Brain microvascular endothelial cell (primary cell): Measurements from ENCODE around the gene AEBP1.

ENCODE experiments used
- DNase-seq: peaks from one replicate; pipeline ENCODE4 v3.0.0-alpha.2; 2020
- H3K27ac ChIP-seq: fragments of 250-450 bp; sonication (Bioruptor Pico); 2 replicates; pipeline ENCODE4 v1.5.1; 2020; ENCODE audit warnings: mild to moderate bottlenecking, moderate library complexity
- H3K27me3 ChIP-seq: fragments of 250-450 bp; sonication (Bioruptor Pico); replicated peaks from 2 replicates; pipeline ENCODE4 v1.5.1; 2020; ENCODE audit warnings: mild to moderate bottlenecking
- H3K36me3 ChIP-seq: fragments of 250-450 bp; sonication (Bioruptor Pico); replicated peaks from 2 replicates; pipeline ENCODE4 v1.5.1; 2020; ENCODE audit warnings: mild to moderate bottlenecking
- H3K4me3 ChIP-seq: 2 replicates; pipeline ENCODE4 v1.5.1; 2011; ENCODE audit warnings: low read depth, mild to moderate bottlenecking, control low read depth, low read length, moderate library complexity
- in situ Hi-C: cut with HindIII; loops from 2 replicates; pipeline ENCODE4 v1.10.0; 2017; ENCODE audit warnings: low sequenced_read_pairs, low pct_ligation_motif_present
- TF ChIP-seq, protein P1 (sequence below): IDR thresholded peaks from 2 replicates; pipeline ENCODE4 v1.5.1; 2011; ENCODE audit warnings: low read depth, mild to moderate bottlenecking, moderate library complexity, low read length, control low read depth, inconsistent platforms; ENCODE audit errors: missing control alignments

Gene AEBP1

DNA sequence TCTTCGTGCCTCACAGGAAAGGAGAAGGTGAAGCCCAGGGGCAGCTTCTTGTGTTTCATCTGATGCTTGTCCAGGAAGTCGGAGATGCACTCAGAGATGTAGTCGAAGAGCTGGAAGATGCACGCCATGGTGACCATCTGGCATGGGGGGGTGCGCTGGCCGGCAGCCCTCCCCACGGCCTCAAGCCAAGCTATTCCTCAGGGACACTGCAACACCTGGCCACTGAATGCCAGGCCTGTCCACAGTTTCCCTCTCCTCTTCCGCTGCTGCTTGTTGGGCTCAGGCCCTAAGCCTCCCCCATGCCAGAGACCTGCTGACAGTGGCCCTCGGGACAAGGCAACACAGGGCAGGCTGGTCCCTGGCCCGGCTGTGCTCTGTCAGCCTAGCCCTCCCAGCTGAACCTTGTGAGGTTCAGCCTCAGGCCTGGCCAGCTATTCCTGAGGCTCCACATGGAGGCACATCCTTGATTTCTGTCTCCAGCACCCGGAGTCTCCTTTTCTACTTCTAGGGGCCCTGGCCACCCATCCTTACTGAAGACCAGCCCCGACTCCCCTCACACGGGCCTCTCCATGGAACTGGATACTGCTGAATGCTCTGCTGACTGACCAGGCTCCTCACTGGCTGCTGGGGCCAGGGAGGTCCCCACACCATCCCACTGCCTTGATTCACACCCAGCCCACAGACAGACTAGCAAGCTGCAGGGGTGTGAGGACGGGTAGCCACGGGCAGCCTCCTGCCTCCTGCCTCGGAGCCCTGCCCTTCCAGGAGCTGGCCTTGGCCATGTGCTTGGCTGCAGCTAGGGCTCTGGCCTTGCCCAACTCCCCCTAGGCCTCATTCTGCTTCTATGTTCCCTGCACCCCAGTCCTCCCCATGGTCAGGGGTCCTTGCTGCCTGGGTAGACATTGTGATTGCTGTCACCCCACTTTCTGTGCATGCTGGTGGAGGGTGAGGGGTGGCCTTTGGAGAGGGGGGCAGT is 47.1 kb downstream of the AEBP1 start:
- DNase-seq = no peak
- no peaks in the 10 kb centered on the region for H3K27me3 ChIP-seq
- in situ Hi-C loops = no loop called here

DNA sequence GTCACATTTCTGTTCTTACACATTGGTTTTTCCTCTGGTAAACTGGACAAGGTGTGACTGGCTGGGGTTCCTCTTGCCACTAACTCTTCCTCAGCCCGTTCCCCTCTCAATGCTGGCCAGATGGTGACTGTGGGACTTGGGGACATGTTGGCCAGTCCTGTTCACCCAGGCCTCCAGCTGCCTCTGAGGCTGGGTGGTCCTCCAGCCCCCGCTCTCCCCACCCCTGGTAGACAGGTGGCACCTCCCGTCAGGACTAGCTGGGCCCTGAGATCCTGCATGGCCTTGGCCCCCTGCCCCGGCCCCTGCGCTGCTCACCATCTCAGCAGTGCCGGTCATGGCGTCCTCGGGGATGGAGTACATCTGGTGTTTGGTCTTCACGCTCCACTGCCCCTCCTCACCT is 47.8 kb downstream of the AEBP1 start:
- Histone ChIP-seq H3K36me3 (no peaks in the 10 kb centered on the region), H3K4me3 (no peak overlapping the region), H3K27ac (no peak overlapping the region), H3K27me3 (no peaks in the 10 kb centered on the region)
- in situ Hi-C loops = no loop called here
- no peak for DNase-seq
- TF ChIP-seq, protein P1, sequence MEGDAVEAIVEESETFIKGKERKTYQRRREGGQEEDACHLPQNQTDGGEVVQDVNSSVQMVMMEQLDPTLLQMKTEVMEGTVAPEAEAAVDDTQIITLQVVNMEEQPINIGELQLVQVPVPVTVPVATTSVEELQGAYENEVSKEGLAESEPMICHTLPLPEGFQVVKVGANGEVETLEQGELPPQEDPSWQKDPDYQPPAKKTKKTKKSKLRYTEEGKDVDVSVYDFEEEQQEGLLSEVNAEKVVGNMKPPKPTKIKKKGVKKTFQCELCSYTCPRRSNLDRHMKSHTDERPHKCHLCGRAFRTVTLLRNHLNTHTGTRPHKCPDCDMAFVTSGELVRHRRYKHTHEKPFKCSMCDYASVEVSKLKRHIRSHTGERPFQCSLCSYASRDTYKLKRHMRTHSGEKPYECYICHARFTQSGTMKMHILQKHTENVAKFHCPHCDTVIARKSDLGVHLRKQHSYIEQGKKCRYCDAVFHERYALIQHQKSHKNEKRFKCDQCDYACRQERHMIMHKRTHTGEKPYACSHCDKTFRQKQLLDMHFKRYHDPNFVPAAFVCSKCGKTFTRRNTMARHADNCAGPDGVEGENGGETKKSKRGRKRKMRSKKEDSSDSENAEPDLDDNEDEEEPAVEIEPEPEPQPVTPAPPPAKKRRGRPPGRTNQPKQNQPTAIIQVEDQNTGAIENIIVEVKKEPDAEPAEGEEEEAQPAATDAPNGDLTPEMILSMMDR = no peak

More for the DNA sequence above, 47.1 kb downstream of the AEBP1 start:
- no peak overlapping the region for H3K27ac ChIP-seq
- TF ChIP-seq, protein P1 = no peak
- H3K36me3 ChIP-seq = no peaks in the 10 kb centered on the region
- no peak overlapping the region for H3K4me3 ChIP-seq

DNA sequence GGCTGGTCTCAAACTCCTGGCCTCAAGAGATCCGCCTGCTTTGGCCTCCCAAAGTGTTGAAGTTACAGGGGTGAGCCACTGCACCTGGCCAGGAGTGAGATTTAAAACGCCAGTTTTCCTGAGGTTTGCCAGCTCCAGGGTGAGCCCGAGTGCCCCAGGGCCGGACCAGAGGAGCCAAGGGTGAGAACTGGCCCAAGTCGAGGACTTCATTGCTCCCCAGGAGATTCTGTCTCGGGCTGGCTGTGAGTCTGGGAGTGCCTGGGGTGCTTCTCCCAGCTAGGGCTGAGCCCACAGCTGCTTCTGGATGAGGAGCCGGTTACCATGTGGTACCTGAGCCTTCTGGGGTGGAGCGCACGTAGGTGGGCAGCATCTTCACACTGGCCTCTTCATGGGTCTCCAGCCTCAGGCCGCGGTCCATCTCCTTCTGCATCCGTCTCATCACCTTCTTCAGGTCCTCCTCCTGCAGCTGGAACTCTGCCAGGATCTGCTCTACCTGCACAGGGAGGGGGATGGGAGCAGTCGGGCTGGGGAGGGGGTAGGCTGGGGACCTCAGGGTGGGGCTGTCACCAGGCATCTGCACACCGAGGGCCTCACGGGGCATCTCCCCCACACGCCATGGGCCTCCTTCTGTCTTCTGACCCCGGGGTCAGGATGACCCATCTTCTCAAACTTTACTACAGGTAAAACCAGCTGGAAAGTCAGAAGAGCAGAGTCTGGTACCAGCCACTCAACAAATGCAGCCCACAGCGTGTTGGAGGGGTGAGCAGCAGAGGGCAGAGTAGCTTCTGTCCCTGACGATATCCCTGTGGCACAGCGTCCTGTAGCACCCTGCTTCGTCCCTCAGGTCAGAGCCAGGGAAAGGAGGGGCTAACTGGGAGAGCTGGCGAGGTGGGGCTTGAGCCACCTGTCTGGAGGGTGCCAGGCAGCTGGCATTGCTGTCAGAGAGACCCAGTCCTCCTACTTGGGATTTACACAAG is 49.1 kb downstream of the AEBP1 start:
- in situ Hi-C loops = no loop called here
- no peaks in the 10 kb centered on the region for H3K27me3 ChIP-seq
- TF ChIP-seq, protein P1 = peak; percentile 5

DNA sequence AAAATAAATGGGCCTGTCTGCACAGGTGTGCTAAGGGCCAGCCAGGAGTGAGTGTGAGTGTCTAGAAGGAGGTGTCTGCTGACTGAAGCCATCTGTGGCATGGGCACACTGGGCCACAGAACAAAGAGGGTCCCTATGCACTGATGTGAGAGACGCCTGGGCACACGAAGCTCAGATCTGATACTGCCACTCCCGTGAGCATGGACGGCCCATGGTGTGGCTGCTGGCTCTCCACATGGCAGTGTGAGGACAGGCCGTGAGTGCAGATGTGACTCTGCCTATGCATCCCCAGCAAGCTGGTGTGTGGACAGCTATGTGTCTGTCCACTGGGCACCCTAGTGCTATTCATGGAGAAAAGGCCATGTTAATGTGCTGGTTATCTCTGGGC is 49.8 kb downstream of the AEBP1 start:
- no peak overlapping the region for H3K4me3 ChIP-seq
- H3K27ac ChIP-seq = no peak overlapping the region
- H3K36me3 ChIP-seq = no peaks in the 10 kb centered on the region
- H3K27me3 ChIP-seq = no peaks in the 10 kb centered on the region
- TF ChIP-seq, protein P1 = no peak
- in situ Hi-C loops = no loop called here
- DNase-seq = no peak

More for the DNA sequence above, 49.1 kb downstream of the AEBP1 start:
- no peak overlapping the region for H3K27ac ChIP-seq
- no peaks in the 10 kb centered on the region for H3K36me3 ChIP-seq
- no peak overlapping the region for H3K4me3 ChIP-seq
- DNase-seq = no peak

DNA sequence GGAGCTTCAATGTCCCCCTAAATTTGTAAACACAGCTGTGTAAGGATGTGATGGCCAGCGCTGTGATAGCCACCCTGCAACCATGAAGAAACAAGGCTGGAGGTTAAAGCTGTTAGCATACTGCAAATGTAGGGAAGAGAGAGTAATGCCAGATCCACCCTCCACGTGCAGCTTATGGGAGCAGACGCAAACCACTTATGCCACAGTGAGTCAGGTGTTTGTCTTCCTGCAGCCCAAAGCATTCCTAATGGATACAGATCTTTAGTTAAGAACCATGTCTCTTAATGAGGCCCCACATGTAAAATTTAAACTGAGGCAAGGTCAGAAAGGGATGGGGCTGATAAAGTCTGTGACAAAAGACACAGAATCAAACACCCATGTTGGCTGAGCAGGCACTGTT is 50.6 kb downstream of the AEBP1 start:
- no peak for DNase-seq
- Histone ChIP-seq H3K36me3 (no peaks in the 10 kb centered on the region), H3K27me3 (no peaks in the 10 kb centered on the region), H3K4me3 (no peak overlapping the region), H3K27ac (no peak overlapping the region)
- TF ChIP-seq, protein P1 = no peak
- in situ Hi-C loops = no loop called here
